Ascending aorta (tissue), 2 donors: ENCODE measurements around the gene LRRC9. TPM values are rescaled to one million over a fixed set of nuclear protein-coding genes. Genes with fewer than 3 reads are reported as not detected.
"Not testable (repeated sequence)": the region's sequence is repeated elsewhere in the genome, so short reads cannot be mapped to it uniquely, and the experiment has no call there.

Source experiments
- DNase-seq, 2 donors: peaks; one replicate each; pipeline ENCODE4 v3.0.0-alpha.2; 2019; ENCODE audit warnings: low spot score in 2 of 2
- H3K27ac ChIP-seq, 2 donors: fragments of 200-600 bp; sonication (generic); one replicate each; pipeline ENCODE4 v1.5.1; 2016 to 2017; ENCODE audit warnings: mild to moderate bottlenecking in 1 of 2
- H3K27me3 ChIP-seq: fragments of 200-600 bp; sonication (generic); one replicate; pipeline ENCODE4 v1.5.1; 2017
- H3K36me3 ChIP-seq, 2 donors: fragments of 200-600 bp; sonication (generic); one replicate each; pipeline ENCODE4 v1.5.1; 2016
- H3K4me1 ChIP-seq, 2 donors: fragments of 200-600 bp; sonication (generic); one replicate each; pipeline ENCODE4 v1.5.1; 2016 to 2017; ENCODE audit warnings: mild to moderate bottlenecking in 1 of 2
- H3K4me3 ChIP-seq, 2 donors: fragments of 200-600 bp; sonication (generic); one replicate each; pipeline ENCODE4 v1.5.1; 2016 to 2017; ENCODE audit warnings: mild to moderate bottlenecking in 1 of 2
- H3K9me3 ChIP-seq, 2 donors: fragments of 200-600 bp; sonication (generic); one replicate each; pipeline ENCODE4 v1.5.1; 2016
- intact Hi-C: fragments of 100-400 bp; cut with DNase I; formaldehyde crosslinking; loops from one replicate; pipeline ENCODE4 v1.15.1; 2023
- total RNA-seq: library from RNA; depleted of rRNA; stranded (reverse); fragments of >200 nt; gene quantifications from one replicate; pipeline ENCODE4 v1.1.0, GENCODE V29; 2016
- TF ChIP-seq, protein P1 (sequence below), 3 experiments: fragments of 200-600 bp in 2 of 3; fragments of 450-650 bp in 1 of 3; sonication (generic) in 2 of 3; IDR thresholded peaks; one replicate each; pipeline ENCODE4 v1.5.1; 2016 to 2019; ENCODE audit warnings: antibody characterized with exemption in 3 of 3, mild to moderate bottlenecking in 1 of 3, moderate library complexity in 1 of 3

The LRRC9 gene
- total RNA-seq, 1 donor from 2014 or later, result not detected

DNA sequence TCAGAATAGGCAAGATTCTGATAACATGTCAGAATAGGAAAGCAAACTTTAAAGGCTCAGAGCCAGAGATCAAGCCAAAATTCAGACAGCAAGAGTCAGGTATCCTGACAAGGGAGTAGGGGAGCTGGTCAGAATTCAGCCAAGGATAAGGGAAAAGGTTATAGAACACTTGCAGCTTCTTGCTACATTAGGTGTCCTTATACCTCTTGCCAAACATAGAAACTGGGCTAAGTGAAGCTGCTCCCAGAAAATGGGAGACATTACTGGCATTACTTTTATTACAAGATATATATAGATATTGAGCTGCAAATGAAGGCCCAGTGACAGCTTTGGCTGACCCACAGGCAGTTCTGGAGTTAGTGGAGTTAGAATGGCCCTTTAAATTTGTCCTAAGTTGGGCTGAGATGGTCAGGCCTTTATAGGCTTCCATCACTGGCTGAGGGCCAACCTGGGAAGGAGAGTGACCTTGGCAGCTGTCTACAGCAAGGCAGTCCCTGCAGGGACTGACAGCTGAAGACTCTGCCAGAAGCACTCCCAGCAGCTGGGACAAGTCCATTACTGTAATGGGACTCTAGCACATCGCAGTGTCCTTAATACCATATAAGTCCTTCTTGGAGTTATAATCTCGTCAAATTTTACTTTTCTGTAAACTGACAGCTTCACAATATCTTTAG is 83.0 kb downstream of the LRRC9 start:
- no peak overlapping the region for H3K4me3 ChIP-seq
- no peak overlapping the region for H3K27ac ChIP-seq
- DNase-seq, result no peak
- H3K9me3 ChIP-seq, result no peaks in the 10 kb centered on the region
- H3K27me3 ChIP-seq, result no peaks in the 10 kb centered on the region
- TF ChIP-seq, protein P1, sequence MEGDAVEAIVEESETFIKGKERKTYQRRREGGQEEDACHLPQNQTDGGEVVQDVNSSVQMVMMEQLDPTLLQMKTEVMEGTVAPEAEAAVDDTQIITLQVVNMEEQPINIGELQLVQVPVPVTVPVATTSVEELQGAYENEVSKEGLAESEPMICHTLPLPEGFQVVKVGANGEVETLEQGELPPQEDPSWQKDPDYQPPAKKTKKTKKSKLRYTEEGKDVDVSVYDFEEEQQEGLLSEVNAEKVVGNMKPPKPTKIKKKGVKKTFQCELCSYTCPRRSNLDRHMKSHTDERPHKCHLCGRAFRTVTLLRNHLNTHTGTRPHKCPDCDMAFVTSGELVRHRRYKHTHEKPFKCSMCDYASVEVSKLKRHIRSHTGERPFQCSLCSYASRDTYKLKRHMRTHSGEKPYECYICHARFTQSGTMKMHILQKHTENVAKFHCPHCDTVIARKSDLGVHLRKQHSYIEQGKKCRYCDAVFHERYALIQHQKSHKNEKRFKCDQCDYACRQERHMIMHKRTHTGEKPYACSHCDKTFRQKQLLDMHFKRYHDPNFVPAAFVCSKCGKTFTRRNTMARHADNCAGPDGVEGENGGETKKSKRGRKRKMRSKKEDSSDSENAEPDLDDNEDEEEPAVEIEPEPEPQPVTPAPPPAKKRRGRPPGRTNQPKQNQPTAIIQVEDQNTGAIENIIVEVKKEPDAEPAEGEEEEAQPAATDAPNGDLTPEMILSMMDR (IDR thresholded peaks at IDR 0.05), result no peak
- no peaks in the 10 kb centered on the region for H3K4me1 ChIP-seq
- intact Hi-C loops, result no loop called here
- no peaks in the 10 kb centered on the region for H3K36me3 ChIP-seq

DNA sequence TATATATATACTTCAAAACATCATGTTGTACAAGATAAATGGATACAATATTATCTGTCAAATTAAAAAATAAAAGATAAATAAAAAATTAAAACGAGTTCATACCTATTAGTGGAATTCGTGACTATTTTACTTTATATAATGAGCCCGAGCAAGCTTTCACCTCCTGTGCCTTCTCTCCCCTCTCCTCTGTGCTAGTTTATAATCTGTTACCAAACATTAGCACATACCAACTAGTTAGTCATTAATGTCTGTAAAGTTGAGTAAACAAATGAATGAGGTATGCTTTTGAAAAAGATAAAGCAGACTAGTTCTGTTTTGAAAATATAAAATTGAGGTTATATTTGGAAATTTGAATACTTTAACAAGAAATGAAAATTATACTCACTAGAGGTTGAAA is 84.0 kb downstream of the LRRC9 start:
- Histone ChIP-seq H3K36me3 (no peaks in the 10 kb centered on the region), H3K9me3 (no peaks in the 10 kb centered on the region), H3K4me1 (no peaks in the 10 kb centered on the region), H3K27me3 (no peaks in the 10 kb centered on the region), H3K4me3 (no peak overlapping the region), H3K27ac (no peak overlapping the region)
- TF ChIP-seq, protein P1 (IDR thresholded peaks at IDR 0.05), result no peak
- DNase-seq, result no peak
- intact Hi-C loops, result no loop called here

DNA sequence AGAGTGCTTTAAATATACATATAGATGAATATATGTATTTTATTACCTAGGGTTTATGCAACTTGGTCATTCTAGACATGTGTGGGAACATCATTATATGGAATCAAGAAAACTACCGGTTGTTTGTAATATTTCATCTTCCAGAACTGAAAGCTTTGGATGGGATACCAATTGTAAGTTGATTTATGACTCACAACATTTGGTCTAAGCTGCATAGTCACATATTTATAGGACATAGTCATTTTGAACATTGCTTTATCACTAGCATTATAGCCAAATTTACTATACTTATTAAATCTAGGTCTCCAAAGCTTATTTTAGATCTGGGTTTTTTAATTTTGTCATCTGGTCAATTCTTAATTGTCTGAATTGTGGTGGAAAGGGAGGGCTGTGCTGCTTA is 88.1 kb downstream of the LRRC9 start:
- DNase-seq, result no peak
- Histone ChIP-seq H3K4me3 (no peak overlapping the region), H3K9me3 (no peaks in the 10 kb centered on the region), H3K4me1 (no peaks in the 10 kb centered on the region), H3K27me3 (no peaks in the 10 kb centered on the region), H3K27ac (no peak overlapping the region), H3K36me3 (no peaks in the 10 kb centered on the region)
- intact Hi-C loops, result no loop called here
- TF ChIP-seq, protein P1 (IDR thresholded peaks at IDR 0.05), result no peak

DNA sequence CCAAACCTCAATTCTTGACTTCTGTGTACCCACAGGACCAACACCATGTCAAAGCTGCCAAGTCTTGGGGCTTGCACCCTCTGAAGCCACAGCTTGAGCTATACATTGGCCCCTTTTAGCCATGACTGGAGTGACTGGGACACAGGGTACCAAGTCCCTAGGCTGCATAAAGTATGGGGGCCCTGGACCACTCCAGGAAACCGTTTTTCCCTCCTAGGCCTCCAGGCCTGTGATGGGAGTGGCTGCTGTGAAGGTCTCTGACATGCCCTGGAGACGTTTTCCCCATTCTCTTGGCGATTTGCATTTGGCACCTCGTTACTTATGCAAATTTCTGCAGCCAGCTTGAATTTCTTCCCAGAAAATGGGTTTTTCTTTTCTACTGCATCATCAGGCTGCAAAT is 90.3 kb downstream of the LRRC9 start:
- not testable (repeated sequence) for H3K36me3 ChIP-seq

DNA sequence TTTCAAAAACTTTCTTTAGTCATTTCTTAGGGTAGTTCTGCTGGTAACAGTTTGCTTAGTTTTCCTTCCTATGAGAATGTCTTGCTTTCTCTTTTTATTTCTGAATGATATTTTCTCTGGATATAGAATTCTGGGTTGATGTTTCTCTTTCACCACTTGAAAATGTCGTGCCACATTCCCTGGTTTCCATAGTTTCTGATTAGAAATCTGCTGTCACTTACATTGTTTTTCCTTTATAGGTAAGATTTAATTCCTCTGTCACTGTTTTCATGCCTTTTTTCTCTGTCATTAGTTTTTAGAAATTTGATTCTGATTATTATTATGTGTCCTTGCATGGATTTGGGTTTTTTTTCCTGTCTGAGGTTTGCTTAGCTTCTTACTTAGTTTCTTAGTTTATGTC is 94.5 kb downstream of the LRRC9 start:
- Histone ChIP-seq H3K4me1 (no peaks in the 10 kb centered on the region), H3K4me3 (no peak overlapping the region), H3K27me3 (no peaks in the 10 kb centered on the region), H3K36me3 (no peaks in the 10 kb centered on the region), H3K27ac (no peak overlapping the region), H3K9me3 (peaks cover 0 to 3% of the 10 kb centered on the region in 2 donors)
- TF ChIP-seq, protein P1 (IDR thresholded peaks at IDR 0.05), result no peak
- no peak for DNase-seq
- intact Hi-C loops, result no loop called here

More for the DNA sequence above, 90.3 kb downstream of the LRRC9 start:
- H3K27ac ChIP-seq, intact Hi-C loops, H3K4me1 ChIP-seq, H3K27me3 ChIP-seq, H3K9me3 ChIP-seq, DNase-seq, H3K4me3 ChIP-seq: not testable (repeated sequence)

DNA sequence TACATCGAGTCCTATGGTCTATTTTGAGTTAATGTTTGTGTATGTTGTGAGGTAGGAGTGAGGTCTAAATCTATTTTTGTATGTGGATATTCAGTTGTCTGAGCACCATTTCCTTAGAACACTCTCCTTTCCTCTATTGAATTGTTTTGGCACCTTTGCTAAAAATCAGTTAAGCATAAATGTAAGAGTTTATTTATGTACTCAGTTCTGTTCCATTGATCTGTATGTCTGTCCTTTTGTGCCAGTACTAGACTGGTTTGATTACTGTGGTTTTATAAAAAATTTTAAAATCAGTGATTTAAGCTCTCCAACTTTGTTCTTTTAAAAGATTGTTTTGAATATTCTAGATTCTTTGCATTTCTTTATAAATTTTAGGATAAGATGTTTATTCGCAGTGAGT is 101.7 kb downstream of the LRRC9 start:
- Histone ChIP-seq H3K9me3 (no peaks in the 10 kb centered on the region), H3K27me3 (no peaks in the 10 kb centered on the region), H3K27ac (no peak overlapping the region), H3K4me3 (no peak overlapping the region), H3K4me1 (no peaks in the 10 kb centered on the region), H3K36me3 (no peaks in the 10 kb centered on the region)
- intact Hi-C loops, result no loop called here
- DNase-seq, result no peak
- TF ChIP-seq, protein P1 (IDR thresholded peaks at IDR 0.05), result no peak
